Stimulated activated CD8-positive, alpha-beta memory T cell treated with anti-CD3 and anti-CD28 coated beads, Interleukin-7, amount 100 ng/mL, for 24 hours (primary cell): ENCODE measurements around the gene TMCO1.
A peak's percentile ranks its signal among the peaks of the same experiment; 100 is the strongest.
"Not testable (repeated sequence)": the region's sequence is repeated elsewhere in the genome, so short reads cannot be mapped to it uniquely, and the experiment has no call there.

Experiments used
- DNase-seq: peaks from one replicate; pipeline ENCODE4 v3.0.0-alpha.2; 2020; ENCODE audit warnings: low read depth

Gene TMCO1

GRCh38 chr1:165744913-165745312 is 23.8 kb downstream of the TMCO1 start:
- DNase-seq, result not testable (repeated sequence)

GRCh38 chr1:165742194-165742593 is 26.5 kb downstream of the TMCO1 start:
- DNase-seq, result no peak

GRCh38 chr1:165738794-165739193 is 29.9 kb downstream of the TMCO1 start:
- no peak for DNase-seq

GRCh38 chr1:165737196-165737595 is 31.5 kb downstream of the TMCO1 start:
- DNase-seq, result no peak

- DNase-seq, result no peak
Observed at GRCh38 chr1:165734906-165735305, 33.8 kb downstream of the TMCO1 start.

DNA sequence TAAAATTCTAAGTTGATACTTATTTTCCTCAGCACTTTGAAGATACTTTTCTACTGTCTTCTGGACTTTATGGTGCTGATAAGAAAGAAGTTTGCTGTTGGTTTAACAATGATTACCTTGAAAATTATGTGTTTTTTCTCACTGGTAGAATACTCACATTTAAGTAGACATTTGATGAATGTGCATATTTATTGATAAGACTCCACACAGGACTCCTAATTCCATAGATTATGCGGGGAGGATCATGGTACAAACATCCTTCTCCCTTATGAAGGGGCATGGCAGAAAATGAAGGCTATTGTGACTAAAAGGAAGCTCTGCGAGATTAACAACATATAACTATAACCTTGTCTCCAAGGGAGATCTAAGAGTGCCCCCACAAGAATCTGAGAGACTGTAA is 41.8 kb downstream of the TMCO1 start:
- DNase-seq, result no peak

- DNase-seq, result no peak
Observed at GRCh38 chr1:165726169-165726568, 42.5 kb downstream of the TMCO1 start.

GRCh38 chr1:165717918-165718515 is 50.7 kb downstream of the TMCO1 start:
- no peak for DNase-seq

GRCh38 chr1:165716265-165717051 is 52.2 kb downstream of the TMCO1 start:
- DNase-seq, result not testable (repeated sequence)

GRCh38 chr1:165712764-165713163 is 55.9 kb downstream of the TMCO1 start:
- DNase-seq, result no peak

GRCh38 chr1:165707984-165708706 is 60.5 kb downstream of the TMCO1 start:
- no peak for DNase-seq

DNA sequence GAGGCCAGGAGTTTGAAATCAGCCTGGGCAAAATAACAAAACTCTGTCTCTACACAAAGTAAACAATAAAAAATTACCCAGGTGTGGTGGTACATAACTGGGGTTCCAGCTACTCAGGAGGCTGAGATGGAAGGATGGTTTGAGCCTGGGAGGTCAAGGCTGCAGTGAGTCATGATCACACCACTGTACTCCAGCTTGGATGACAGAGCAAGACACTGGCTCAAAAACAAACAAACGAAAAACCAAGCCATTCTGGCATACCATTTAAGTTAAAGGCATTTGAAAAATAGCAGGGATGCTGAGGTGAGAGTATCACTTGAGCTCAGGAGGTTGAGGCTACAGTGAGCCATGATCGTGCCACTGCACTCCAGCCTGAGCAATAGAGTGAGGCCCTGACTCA is 65.0 kb downstream of the TMCO1 start:
- no peak for DNase-seq

GRCh38 chr1:165701922-165702321 is 66.7 kb downstream of the TMCO1 start:
- not testable (repeated sequence) for DNase-seq

DNA sequence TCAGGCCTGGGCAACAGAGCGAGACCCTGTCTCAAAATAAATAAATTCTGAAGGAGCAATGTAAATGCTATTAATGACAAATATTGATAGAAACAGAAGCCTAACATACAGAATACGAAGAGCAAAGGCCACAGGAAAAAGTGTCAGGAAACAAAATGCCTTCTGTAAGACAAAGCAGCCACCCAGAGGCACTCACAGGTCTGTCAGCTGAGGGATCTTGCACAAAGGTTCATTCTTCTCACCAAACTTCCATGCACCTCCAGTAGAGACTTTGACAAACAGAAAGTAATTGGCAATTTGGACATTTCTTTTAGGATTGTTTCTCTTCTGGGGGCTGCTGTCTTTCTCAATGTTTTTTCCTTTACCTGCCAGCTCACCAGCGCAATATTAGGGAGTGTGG is 69.1 kb downstream of the TMCO1 start:
- no peak for DNase-seq

DNA sequence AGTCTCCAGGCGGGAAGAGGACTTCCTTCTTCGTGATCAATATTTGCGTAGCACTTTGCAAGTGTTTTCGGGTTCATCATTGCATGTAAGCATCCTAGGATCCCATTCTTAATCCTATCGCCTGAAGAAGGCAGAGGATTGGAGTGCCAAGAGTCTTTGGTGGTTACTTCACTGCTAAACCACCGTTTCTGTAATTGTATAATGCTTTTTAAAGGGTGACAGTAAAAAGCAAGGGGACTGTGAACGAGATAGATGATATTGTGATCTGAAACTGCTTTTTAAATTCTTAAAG is 70.0 kb downstream of the TMCO1 start:
- DNase-seq, result no peak

DNA sequence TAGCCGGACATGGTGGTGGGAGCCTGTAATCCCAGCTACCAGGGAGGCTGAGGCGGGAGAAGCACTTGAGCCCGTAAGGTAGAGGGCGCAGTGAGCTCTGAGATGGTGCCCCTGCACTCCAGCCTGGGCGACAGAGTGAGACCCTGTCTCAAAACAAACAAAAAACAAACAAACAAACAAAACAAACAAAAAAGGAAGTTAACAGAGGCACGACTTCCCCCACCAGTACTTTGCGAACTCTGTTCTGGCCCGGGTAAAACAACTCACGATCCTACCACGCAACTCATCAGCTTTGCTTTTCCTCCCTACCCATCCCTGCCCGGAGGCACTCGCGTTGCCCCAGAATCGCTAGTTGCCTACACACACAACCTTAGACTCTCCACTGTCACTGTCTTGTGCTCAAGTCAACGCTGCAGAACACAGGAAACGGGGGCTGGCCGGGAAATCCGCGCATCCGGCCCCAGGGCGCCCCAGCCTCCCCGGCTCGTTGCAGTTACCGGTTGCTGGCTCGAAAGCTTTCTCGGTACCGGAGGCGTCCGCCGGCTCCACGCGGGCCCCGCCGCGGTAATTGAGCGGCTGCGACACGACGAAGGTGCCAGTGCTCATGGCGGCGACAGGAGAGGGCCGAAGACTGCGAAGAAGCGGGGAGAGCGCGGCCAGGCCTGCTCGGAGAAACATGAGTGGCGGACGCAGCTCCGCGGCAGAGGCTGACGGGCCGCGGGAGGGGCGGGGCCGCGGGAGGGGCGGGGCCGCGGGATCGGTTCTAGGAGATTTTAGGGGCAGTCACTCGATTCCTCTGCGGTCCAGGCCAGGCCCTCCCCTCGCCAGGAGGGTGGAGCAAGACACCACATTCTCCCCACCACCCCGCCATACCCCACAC is 70.5 kb downstream of the TMCO1 start, which contains the start of gene ALDH9A1:
TSS of gene ALDH9A1 (minus strand) at position 682 of the 880 bp plus-strand sequence. CDS start at position 678, 4 bp downstream.
- peak; percentile 74 for DNase-seq

DNA sequence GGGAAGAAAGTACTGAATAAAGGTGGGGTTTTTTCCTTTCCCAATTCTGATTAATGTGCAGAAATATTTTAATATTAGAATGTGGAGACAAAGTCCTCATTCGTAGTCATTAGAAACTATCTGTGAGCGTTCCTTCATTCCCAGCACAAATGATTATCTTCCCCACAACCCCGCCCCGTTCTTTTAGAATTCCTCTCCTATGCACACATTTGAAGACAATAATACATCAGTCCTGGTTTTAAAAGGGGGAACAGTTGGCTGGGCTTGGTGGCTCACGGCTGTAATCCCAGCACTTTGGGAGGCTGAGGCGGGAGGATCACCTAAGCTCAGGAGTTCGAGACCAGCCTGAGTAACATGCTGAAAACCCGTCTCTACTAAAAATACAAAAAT is 71.2 kb downstream of the TMCO1 start:
- no peak for DNase-seq

DNA sequence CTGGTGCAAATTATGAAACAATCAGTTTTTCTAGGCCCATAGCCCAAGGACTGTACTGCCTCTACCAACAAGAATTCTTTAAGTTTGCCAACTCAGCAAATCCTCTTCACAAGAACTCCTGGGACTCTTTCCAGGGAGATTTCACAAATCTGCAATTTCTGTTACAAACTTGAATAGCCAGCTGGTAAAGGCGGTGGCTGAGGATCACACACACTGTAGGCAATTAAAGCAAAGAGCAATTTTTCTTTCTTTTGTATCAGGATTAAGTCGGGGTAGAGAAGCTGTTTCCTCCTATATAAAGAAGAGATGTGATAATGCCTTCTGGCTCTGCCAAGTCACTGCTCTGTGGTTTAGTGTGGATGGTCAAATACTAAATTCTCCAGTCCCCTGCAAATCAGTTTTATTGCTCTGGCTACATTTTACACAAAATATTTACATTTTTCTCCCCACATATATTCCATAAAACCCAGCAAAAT is 72.0 kb downstream of the TMCO1 start:
- no peak for DNase-seq

DNA sequence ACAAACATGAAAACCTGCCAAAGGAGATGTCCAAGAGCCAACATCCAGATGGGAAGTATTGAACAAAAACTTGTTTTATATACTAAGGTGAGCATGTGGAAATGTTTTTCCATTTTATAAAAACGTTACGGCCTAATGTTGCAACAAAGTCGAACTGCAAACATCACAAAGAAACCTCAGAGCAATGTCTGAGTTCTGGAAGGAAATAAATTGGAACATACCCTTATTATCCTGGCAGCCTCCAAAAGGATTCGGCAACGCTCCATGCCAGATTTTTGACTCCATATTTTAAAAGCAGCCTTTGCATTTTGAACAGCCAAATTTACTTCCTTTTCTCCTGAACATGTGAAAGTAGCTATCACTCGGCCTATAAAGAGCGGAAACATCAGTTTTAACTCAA is 73.6 kb downstream of the TMCO1 start:
- no peak for DNase-seq

DNA sequence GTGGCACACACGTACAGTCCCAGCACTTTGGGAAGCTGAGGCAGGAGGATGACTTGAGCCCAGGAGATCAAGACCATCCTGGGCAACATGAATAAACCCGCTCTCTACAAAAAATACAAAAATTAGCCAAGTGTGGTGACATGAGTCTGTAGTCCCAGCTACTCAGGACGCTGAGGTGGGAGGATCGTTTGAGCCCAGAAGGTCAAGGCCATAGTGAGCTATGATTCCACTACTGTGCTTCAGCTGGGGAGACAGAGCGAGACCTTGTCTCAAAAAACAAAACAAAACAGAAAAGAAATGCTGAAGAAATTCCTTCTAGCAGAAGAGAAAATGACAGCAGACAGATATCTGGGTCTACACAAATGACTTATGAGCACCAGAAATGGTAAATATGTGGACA is 80.6 kb downstream of the TMCO1 start:
- no peak for DNase-seq

GRCh38 chr1:165686971-165687433 is 81.7 kb downstream of the TMCO1 start:
- no peak for DNase-seq
